ENCODE data around the gene GPR152.

Gene GPR152

DNA sequence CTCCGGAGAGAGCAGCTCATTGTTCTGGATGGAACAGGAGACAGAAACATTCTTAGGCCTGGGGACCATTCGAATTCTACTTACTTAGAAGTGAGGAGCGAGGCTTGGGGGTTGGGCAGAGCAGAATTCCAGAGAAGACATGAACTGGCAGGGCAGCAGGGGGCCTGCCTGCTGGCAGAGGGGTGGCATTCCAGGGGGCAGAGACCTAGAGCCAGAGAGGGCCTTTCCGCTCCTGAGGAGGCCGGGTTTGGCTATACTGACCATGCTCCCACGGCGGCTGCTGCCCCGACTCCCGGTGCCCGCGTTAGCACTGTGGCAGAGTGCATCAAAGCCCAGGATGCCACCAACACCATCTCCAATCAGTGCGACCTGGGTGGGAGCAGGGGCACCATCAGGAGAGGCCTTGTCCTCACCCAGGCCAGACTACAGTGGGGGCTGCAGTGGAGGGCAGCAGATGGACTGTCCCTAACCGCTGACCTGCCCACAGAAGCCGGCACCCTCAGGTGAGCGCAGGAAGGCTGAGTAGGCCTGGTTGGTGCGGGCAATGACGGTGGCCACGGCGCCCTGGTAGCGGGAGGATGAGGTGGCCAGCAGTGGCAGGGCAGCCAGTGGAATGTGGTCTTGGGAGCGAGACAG, 45.2 kb upstream of the GPR152 start:
- DNase-seq (ENCODE audit: low read depth in 2 of 2), result no peak
- TF ChIP-seq, protein P1, sequence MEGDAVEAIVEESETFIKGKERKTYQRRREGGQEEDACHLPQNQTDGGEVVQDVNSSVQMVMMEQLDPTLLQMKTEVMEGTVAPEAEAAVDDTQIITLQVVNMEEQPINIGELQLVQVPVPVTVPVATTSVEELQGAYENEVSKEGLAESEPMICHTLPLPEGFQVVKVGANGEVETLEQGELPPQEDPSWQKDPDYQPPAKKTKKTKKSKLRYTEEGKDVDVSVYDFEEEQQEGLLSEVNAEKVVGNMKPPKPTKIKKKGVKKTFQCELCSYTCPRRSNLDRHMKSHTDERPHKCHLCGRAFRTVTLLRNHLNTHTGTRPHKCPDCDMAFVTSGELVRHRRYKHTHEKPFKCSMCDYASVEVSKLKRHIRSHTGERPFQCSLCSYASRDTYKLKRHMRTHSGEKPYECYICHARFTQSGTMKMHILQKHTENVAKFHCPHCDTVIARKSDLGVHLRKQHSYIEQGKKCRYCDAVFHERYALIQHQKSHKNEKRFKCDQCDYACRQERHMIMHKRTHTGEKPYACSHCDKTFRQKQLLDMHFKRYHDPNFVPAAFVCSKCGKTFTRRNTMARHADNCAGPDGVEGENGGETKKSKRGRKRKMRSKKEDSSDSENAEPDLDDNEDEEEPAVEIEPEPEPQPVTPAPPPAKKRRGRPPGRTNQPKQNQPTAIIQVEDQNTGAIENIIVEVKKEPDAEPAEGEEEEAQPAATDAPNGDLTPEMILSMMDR (IDR thresholded peaks at IDR 0.05; ENCODE audit: low read depth, low read length), result no peak
- H3K4me3 ChIP-seq (replicated peaks in 1 of 2; ENCODE audit: low read depth in 2 of 2, low read length in 2 of 2), result no peak overlapping the region

DNA sequence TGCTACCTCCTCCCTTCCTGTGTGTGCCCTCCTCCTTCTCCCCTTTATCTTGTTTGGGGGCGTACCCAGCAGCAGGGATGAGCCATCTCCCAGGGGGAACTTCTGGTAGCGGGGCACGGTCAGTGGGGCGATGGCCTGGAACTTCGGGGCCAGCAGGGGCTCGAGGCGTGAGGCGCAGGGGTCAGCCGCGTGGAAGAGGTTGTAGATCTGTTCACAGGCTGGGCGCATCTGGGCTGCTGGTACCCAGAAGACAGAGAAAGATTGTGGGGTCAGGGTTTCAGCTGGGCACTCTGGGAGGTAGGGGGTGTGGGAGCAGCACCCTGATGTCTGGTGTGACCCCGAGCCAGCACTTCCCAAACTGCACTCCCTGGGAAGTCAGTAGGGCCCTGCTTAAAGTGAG, 43.6 kb upstream of the GPR152 start:
- TF ChIP-seq, protein P1 (IDR thresholded peaks at IDR 0.05; ENCODE audit: low read depth, low read length), result no peak
- no peak for DNase-seq (ENCODE audit: low read depth in 2 of 2)
- H3K4me3 ChIP-seq (replicated peaks in 1 of 2; ENCODE audit: low read depth in 2 of 2, low read length in 2 of 2), result no peak overlapping the region

DNA sequence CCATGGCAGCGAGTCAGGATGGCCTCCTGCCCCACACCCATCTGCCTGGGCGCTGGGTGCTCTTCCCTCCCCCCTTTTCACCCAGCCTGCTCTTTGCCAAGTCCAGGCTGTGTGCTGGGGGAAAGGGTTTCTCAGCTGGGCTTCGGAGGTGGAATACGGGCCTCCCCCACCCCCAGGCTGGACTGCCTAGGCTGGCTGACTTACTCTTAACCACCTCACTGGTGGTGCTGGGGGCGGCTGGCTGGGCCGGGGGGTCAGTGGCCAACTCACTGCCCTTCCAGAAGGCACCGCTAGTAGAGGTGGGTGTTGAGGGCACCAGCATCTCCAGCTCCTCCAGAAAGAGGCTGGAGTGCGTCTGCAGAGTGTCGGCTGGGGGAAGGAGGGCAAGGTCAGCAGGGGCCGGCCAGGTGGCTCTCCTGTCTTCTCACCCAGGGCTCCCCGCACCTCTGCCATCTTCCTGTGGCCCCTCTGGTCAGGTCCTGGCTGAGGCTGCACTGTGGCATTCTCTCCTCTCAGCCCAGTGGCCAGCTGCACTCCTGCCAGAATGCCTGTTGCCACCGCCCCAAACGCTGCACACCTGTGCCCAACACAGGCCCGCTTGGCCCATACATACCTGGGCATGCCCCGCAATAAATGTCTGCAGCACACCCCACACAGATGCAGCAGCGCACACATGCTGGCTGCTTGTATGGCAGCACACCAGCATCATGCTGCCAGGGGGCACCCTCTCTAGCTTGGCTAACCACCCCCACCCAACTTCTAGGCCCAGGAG, 42.9 kb upstream of the GPR152 start:
- DNase-seq (ENCODE audit: low read depth in 2 of 2), result no peak
- TF ChIP-seq, protein P1 (IDR thresholded peaks at IDR 0.05; ENCODE audit: low read depth, low read length), result no peak
- no peak overlapping the region for H3K4me3 ChIP-seq (replicated peaks in 1 of 2; ENCODE audit: low read depth in 2 of 2, low read length in 2 of 2)

DNA sequence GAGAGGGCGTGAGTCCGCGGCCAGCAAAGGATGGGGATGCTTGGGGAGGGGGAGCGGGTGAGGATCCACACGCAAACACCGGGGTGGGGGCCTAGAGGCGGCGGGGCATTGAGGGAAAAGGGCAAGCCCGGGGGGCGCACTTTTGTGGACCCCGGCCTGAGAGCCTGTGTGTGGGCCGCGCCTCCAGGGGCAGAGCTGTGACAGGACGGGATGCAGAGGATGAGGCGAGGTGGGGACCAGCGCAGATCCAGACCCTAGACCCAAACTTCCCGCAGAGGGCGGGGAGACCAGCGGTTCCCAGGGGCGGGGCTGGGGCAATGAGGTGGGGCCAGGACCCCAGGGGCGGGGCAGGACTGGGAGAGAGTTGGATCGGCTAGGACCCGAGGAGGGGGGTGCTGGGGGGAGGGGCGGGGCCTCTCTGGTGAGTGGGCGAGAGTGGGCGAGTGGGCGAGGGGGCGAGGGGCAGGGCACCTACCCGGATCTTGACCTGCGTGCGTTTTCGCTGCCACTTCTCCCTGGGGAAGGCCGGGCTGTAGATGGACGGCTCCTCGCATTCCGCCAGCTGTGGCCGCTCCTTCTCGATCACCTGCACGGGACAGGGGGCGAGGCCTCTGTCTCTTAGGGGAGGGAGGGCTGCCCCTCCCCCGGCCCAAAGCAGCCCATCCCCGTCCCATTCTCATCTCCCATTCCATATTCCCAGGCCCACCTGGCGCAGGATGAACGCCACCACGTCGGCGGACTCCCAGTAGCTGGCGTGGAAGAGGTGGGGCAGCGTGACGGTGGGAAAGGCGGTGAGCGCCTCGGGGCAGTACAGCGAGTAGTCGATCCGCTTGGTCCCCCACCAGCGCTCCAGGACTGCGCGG, 42.1 kb upstream of the GPR152 start:
- TF ChIP-seq, protein P1 (IDR thresholded peaks at IDR 0.05; ENCODE audit: low read depth, low read length), result no peak
- DNase-seq (ENCODE audit: low read depth in 2 of 2), result no peak
- H3K4me3 ChIP-seq (replicated peaks in 1 of 2; ENCODE audit: low read depth in 2 of 2, low read length in 2 of 2), result no peak overlapping the region

DNA sequence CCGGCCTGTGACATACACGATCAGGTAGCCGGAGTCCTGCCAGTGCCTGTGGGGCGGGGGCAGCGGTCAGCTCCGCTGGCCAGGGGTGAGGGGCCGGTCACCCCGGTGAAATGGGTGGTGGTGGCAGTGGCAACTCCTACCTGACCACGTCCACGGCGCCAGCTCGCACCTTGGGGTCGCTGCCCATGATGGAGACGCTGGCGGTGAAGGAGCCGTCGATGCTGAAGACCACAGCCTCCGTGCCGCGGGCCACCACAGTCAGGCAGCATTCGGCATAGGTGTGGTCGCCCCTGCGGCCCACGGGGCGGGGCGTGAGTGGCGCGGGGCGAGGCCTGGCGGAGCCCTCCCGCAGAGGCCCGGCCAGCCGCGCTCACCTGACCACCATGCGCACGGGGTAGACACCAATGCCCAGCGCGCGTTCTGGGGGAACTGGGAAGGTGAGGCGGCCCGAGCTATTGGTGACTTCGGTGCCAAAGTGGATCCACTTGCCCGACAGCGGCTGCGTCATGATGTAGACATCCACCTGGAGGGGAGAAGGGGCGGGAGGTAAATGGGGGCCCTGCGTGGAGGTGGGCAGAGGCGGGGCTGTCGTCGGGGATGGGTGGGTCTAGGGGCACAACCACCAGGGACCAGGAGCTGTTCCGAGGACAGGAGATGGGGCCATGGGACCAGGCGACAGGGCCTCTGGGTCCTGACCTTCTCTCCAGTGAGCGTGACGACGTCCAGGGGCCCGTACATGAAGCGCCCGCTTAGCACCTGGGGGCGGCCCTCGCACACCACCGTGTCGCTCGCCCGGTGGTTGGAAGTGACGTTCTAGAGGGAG, 41.2 kb upstream of the GPR152 start:
- DNase-seq (ENCODE audit: low read depth in 2 of 2), result no peak
- TF ChIP-seq, protein P1 (IDR thresholded peaks at IDR 0.05; ENCODE audit: low read depth, low read length), result no peak
- H3K4me3 ChIP-seq (replicated peaks in 1 of 2; ENCODE audit: low read depth in 2 of 2, low read length in 2 of 2), result no peak overlapping the region
